KMS-11 (cell line): Measurements from ENCODE around the gene SEPTIN12.

Experiments
- H2AFZ ChIP-seq: fragments of 200-600 bp; sonication (generic); 2 replicates; pipeline ENCODE4 v1.6.1; 2016; ENCODE audit warnings: antibody characterized with exemption, mixed run types, low read depth
- H3K27ac ChIP-seq: fragments of 200-600 bp; sonication (generic); 2 replicates; pipeline ENCODE4 v1.6.1; 2016; ENCODE audit warnings: mild to moderate bottlenecking, mixed run types
- H3K27me3 ChIP-seq: fragments of 200-600 bp; sonication (generic); 2 replicates; pipeline ENCODE4 v1.6.1; 2017; ENCODE audit warnings: mild to moderate bottlenecking, low read depth, mixed run types, moderate library complexity; ENCODE audit not compliant: insufficient read depth
- H3K36me3 ChIP-seq: fragments of 200-600 bp; sonication (generic); 2 replicates; pipeline ENCODE4 v1.6.1; 2017; ENCODE audit warnings: mild to moderate bottlenecking, mixed run types; ENCODE audit not compliant: insufficient read depth
- H3K4me1 ChIP-seq: fragments of 200-600 bp; sonication (generic); 2 replicates; pipeline ENCODE4 v1.6.1; 2016; ENCODE audit warnings: mild to moderate bottlenecking, low read depth, mixed run types; ENCODE audit not compliant: poor library complexity, severe bottlenecking
- H3K4me2 ChIP-seq: fragments of 200-600 bp; sonication (generic); 2 replicates; pipeline ENCODE4 v1.7.0; 2016; ENCODE audit warnings: mild to moderate bottlenecking, mixed run types
- H3K4me3 ChIP-seq: fragments of 200-600 bp; sonication (generic); IDR thresholded peaks from 2 replicates; pipeline ENCODE4 v1.6.1; 2017; ENCODE audit warnings: low read depth, low read length, mixed read lengths; ENCODE audit not compliant: insufficient read depth
- H3K79me2 ChIP-seq: fragments of 200-600 bp; sonication (generic); 2 replicates; pipeline ENCODE4 v1.6.1; 2016; ENCODE audit warnings: low read depth, mixed run types; ENCODE audit not compliant: insufficient read depth
- H3K9ac ChIP-seq: fragments of 200-600 bp; sonication (generic); 2 replicates; pipeline ENCODE4 v1.6.1; 2016; ENCODE audit warnings: mild to moderate bottlenecking, mixed run types
- H4K20me1 ChIP-seq: fragments of 200-600 bp; sonication (generic); 2 replicates; pipeline ENCODE4 v1.6.1; 2016; ENCODE audit warnings: mild to moderate bottlenecking, mixed run types; ENCODE audit not compliant: insufficient read depth
- TF ChIP-seq, protein P1 (sequence below): fragments of 200-600 bp; sonication (generic); conservative IDR thresholded peaks from 2 replicates; pipeline ENCODE4 v1.6.1; 2017; ENCODE audit warnings: low read depth, mild to moderate bottlenecking, antibody characterized with exemption, low read length, moderate library complexity, mixed read lengths

SEPTIN12 gene

DNA sequence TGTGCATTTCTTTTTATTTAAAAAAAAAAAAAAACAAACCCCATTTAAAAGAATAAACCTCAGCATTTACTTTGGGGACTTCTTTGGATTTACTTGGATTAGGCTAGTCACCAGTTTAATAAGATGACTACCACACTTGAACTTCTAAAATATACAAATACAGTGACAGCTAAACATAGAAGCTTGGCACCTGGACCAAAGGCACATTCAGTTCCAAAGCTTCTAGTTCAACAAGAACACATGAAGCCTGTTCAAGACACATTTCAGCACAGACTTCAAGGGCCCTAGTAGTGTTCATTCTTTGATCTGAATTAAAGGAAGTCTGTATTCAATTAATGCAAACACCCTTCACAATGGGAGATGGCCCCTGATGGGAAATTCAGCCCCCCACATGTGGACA lies 25.9 kb upstream of the SEPTIN12 start:
- no peaks in the 10 kb centered on the region for H3K4me1 ChIP-seq
- TF ChIP-seq, protein P1, sequence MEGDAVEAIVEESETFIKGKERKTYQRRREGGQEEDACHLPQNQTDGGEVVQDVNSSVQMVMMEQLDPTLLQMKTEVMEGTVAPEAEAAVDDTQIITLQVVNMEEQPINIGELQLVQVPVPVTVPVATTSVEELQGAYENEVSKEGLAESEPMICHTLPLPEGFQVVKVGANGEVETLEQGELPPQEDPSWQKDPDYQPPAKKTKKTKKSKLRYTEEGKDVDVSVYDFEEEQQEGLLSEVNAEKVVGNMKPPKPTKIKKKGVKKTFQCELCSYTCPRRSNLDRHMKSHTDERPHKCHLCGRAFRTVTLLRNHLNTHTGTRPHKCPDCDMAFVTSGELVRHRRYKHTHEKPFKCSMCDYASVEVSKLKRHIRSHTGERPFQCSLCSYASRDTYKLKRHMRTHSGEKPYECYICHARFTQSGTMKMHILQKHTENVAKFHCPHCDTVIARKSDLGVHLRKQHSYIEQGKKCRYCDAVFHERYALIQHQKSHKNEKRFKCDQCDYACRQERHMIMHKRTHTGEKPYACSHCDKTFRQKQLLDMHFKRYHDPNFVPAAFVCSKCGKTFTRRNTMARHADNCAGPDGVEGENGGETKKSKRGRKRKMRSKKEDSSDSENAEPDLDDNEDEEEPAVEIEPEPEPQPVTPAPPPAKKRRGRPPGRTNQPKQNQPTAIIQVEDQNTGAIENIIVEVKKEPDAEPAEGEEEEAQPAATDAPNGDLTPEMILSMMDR, result no peak
- H3K4me2 ChIP-seq, result no peak overlapping the region
- no peaks in the 10 kb centered on the region for H3K79me2 ChIP-seq
- no peaks in the 10 kb centered on the region for H3K27me3 ChIP-seq
- H3K27ac ChIP-seq, result no peak overlapping the region
- no peaks in the 10 kb centered on the region for H4K20me1 ChIP-seq
- H3K9ac ChIP-seq, result no peak overlapping the region
- no peak overlapping the region for H2AFZ ChIP-seq
- no peak overlapping the region for H3K4me3 ChIP-seq
- peaks cover 19% of the 10 kb centered on the region; the same call in 1 of the 2 replicates for H3K36me3 ChIP-seq

DNA sequence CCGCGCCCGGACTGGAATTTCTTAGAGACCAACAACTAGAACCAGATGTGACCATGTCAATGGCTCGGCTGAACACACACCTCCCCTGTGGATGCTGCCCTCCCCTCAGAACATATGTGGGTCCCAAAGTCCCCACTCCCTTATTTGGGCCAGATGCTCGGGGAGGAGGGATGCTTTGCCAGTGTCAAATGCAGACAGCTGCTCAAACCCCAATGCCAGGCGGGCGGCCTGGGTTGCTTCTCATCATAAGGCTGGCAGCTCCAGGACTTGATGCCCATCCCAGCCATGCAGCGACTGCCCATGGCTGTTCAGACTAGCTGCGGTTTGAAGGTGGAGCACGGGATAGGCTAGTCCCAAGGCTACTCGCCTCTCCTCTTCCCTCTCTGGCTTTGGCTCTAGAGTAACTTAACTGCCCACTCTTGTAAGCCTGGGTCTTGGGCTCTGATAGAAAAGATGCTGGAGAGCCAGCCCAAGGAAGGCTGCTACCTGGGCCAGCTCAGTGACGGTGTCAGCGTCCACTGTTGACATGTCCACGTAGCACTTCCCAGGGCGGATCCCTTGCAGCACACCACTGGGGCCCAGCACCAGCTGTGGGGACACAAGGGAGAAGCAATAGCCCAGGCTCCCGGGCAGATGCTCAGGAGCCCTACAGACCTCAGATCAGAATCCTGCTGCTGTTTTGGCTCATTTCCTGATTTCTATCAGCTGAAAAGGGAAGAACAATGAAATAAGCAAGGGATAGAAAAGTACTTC lies 25.3 kb upstream of the SEPTIN12 start:
- Histone ChIP-seq H3K4me3 (no peak overlapping the region), H4K20me1 (no peaks in the 10 kb centered on the region), H3K36me3 (peaks cover 19% of the 10 kb centered on the region; the same call in 1 of the 2 replicates), H3K9ac (no peak overlapping the region), H3K27me3 (no peaks in the 10 kb centered on the region), H3K4me2 (no peak overlapping the region), H3K4me1 (no peaks in the 10 kb centered on the region), H2AFZ (no peak overlapping the region), H3K79me2 (no peaks in the 10 kb centered on the region), H3K27ac (no peak overlapping the region)
- TF ChIP-seq, protein P1, result no peak

DNA sequence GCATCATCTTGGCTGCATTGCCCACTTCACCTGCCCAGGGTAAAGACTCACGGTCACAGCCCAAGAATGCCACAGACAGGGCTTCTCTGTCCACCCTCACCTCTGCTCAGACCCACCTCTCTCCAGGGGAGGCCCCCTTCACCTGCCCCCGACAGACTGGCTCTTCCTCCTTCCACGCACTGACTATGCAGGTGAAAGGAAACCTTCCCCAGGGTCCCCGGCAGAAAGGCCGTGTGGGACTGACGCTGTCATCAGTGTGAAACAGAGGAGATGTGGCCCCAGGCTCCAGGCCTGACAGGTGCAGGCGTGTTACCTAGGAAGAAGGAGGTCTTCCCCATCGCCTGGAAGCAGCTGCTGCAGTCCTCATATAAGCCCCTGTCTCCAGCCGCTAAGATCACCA lies 23.6 kb upstream of the SEPTIN12 start:
- Histone ChIP-seq H3K4me3 (no peak overlapping the region), H3K27me3 (no peaks in the 10 kb centered on the region), H3K36me3 (peaks cover 27% of the 10 kb centered on the region; the same call in 1 of the 2 replicates), H3K79me2 (no peaks in the 10 kb centered on the region), H3K27ac (no peak overlapping the region), H3K4me1 (no peaks in the 10 kb centered on the region), H2AFZ (no peak overlapping the region), H3K4me2 (no peak overlapping the region), H4K20me1 (no peaks in the 10 kb centered on the region), H3K9ac (no peak overlapping the region)
- TF ChIP-seq, protein P1, result no peak

- H3K4me3 ChIP-seq, result no peak overlapping the region
- no peaks in the 10 kb centered on the region for H3K27me3 ChIP-seq
- H2AFZ ChIP-seq, result no peak overlapping the region
- H4K20me1 ChIP-seq, result no peaks in the 10 kb centered on the region
- H3K4me1 ChIP-seq, result no peaks in the 10 kb centered on the region
- no peaks in the 10 kb centered on the region for H3K79me2 ChIP-seq
- H3K36me3 ChIP-seq, result peaks cover 26% of the 10 kb centered on the region; the same call in 1 of the 2 replicates
- no peak overlapping the region for H3K9ac ChIP-seq
- no peak overlapping the region for H3K4me2 ChIP-seq
- TF ChIP-seq, protein P1, result no peak
- no peak overlapping the region for H3K27ac ChIP-seq
Measured at GRCh38 chr16:4811242-4811641, 23.1 kb upstream of the SEPTIN12 start.
